Measurements from ENCODE around the gene NUP133.

- no peak for TF ChIP-seq CTCF (IDR thresholded peaks at IDR 0.05)
- no peak for TF ChIP-seq EP300 (IDR thresholded peaks at IDR 0.05)
- no peak for TF ChIP-seq POLR2A (IDR thresholded peaks at IDR 0.05)
- no peak for TF ChIP-seq POLR2AphosphoS5 (IDR thresholded peaks at IDR 0.05)
These were observed 30.8 kb upstream of the NUP133 start for GRCh38 chr1:229538945-229539344.
